ENCODE results near the gene ZNF43. TPM values are rescaled to one million over a fixed set of nuclear protein-coding genes. Genes with fewer than 3 reads are reported as not detected.
A peak's percentile ranks its signal among the peaks of the same experiment; 100 is the strongest.

ZNF43 gene
- total and polyA plus RNA-seq, 2 of the 13 experiments (the other 11 are each of a cell fraction or from before 2014, with no cell fraction given), result 2.9 to 8.5 TPM

DNA sequence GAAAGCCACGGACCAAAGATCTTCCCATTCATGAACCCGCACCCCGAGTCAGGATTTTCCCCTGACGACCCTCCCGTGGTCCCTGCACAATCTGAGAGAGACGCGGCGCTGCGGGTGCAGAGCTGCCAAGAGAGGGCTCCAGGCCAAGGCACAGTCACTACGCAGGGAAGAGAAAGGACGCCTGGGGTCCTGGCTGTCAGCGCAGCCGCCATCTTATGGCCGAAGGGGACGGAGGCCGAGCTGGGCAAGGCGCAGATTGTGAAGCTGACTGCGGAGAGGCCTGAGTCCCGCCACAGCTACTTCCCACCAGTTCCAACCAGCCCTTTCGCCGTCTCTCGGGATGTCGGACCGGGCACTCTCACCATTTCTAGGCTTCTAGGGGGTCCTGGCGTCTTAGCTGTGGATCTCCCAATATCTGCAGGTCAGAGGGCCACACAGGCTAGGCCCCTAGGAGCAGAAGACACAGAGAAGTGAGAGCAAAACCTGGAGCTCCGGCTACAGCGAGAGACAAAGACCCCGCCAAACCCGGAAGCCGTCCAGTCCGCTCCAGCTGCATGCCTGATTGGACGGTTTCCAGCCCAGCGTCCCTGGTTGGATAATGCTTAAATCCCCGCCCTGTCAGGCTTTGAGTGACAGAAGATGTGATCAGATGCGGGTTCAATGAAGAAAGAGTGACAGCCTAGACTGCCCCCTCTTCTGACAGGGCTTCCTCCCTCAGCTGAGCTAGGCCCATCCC lies 68.7 kb downstream of the ZNF43 start, which contains the start of gene ZNF100 (continued):
- TF ChIP-seq KIAA2018 (CRISPR knock-in tag; IDR thresholded peaks at IDR 0.05; ENCODE audit: borderline replicate concordance) (no peak), ZNF414 (CRISPR knock-in tag; IDR thresholded peaks at IDR 0.05) (no peak), ZNF317 (CRISPR knock-in tag; IDR thresholded peaks at IDR 0.05) (no peak), ZNF567 (CRISPR knock-in tag; IDR thresholded peaks at IDR 0.05; ENCODE audit: borderline replicate concordance) (no peak), IKZF4 (CRISPR knock-in tag; IDR thresholded peaks at IDR 0.05; ENCODE audit: borderline replicate concordance, low read depth, not compliant biosample characterization) (no peak), RFX3 (CRISPR knock-in tag; IDR thresholded peaks at IDR 0.05) (no peak), FOXP4 (CRISPR knock-in tag; IDR thresholded peaks at IDR 0.05) (0 out of 2 replicates have a peak, but pooled peaks have one; percentile 8), ZNF136 (CRISPR knock-in tag; IDR thresholded peaks at IDR 0.05; ENCODE audit: low read depth) (no peak), ZNF629 (CRISPR knock-in tag; conservative IDR thresholded peaks at IDR 0.05) (no peak), POGZ (CRISPR knock-in tag; IDR thresholded peaks at IDR 0.05) (peak; percentile 80), ZNF251 (CRISPR knock-in tag; IDR thresholded peaks at IDR 0.05) (no peak), THAP9 (CRISPR knock-in tag; IDR thresholded peaks at IDR 0.05; ENCODE audit: borderline replicate concordance) (peak; percentile 22; the same call in 1 of the 2 replicates)
